Nucleus accumbens (tissue), 56 donors: ENCODE measurements around the gene TPX2.
A peak's percentile ranks its signal among the peaks of the same experiment; 100 is the strongest.
"Not testable (repeated sequence)": the region's sequence is repeated elsewhere in the genome, so short reads cannot be mapped to it uniquely, and the experiment has no call there.

Source experiments
- DNase-seq, 56 donors: peaks; one replicate each; lab custom pipeline; 2025; lab: John Stamatoyannopoulos, UW

The TPX2 gene

DNA sequence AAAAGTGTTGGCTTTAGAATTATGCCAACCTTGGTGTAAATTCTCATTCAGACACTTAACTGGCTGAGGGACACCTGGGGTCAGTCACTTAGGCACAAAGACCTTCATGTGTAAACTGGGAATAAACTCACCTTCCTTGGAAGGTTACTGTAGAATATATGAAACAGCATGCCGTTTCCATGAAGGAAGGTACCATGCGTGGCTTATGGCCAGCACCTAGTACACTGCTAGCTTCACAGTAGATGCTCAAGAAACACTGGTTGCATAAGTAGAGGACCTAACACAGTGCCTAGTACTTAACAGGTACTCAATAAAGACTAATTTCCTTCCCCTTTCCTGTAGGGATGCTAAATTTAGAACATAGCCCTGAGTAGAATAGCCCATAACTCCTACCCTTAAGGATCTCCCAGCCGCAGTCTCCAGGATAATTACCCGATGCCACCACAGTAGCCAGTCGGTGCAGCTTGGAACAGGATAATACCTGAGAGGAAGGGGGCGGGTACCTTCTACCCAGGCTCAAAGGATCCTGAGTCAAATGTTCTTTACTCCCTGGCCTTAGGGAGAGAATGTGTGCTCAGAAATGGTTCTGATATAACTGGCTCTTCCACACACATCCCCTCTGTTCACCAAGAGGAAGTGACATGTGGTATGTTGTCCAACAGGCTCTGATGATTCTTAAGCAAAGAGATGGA is 20.0 kb upstream of the TPX2 start:
- DNase-seq: no peak

DNA sequence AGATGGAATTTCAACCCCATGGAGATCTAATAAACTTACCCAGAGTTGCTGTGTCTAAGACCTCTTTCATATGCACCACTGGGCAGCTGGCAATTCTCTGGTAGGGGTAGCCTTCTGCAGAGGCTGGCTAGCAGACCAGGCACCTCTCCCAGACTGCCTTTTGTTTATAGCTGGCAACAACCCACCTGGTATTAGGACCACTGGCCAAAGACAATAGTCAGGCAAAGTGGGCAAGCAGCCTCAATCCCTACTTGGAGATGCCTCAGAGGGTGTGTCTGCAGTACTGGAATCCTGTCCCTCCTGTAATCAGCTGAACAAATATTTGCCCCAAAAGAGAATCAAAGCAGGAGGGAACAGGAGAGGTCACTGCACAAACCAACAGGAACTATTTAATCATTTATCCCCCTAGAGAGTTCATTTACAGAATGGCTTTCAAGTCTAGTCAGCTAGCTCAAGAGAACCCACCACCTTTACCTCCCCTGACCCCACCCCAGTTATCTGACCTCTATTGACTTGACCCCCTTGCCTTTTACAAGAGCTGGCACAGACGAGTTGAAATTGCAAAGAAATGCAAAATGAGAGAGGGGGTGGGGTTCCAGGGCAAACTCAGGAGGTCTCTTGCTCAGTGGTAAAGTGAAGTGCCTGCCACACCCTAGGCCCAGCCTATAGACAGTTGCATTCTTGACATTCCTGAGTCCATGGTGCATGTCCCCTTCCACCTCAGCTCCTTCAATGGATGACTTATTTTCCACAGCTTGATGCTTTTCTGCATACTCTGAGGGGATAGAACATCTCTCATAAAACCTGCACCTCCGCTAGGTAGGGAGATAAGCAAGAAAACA is 19.2 kb upstream of the TPX2 start:
- DNase-seq: peak in 34 of 56 donors; percentile 8 to 66 (median 35)

DNA sequence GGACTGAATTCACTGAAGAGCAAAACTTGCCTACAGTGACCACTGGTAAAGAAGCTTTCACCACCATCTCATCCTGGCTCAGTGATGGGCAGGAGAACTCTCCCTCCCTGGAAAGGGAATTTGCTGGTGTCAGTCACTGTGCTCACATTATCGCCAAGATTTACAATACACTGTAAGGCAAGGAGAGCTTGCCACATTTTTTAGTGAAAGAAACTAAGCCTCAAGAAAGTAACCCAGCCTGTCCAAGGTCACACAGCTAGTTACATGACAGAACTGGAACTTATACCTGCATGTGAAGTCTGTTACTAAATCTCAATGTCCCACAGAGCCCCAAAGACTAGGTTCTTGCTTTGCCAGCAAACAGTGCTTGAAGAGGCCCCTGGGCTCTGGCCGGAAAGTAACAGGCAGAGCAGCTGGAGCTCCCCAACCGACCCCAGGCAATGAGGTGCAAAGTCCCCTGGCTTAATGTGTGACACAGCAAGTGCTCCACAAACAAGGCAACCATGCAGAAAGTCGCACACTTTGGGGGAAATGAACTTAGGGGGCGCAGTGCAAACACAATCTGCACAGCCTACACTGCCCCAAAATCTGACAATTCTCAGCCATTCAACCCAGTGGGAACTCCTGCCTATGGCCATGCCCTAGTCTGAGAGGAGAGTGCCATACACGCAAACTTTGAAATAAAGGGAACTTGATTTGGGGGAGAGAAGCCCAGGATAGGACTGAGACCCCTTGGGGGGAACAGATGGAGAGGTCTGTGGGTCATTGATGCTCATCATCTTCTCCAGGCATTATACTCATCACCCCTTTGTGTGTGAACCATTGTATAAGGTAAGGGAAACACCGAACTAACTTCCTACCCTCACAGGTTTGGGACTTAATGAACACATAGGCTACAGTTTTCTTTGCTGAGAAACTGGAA is 18.3 kb upstream of the TPX2 start:
- peak in 11 of 56 donors; percentile 5 to 59 (median 29) for DNase-seq

DNA sequence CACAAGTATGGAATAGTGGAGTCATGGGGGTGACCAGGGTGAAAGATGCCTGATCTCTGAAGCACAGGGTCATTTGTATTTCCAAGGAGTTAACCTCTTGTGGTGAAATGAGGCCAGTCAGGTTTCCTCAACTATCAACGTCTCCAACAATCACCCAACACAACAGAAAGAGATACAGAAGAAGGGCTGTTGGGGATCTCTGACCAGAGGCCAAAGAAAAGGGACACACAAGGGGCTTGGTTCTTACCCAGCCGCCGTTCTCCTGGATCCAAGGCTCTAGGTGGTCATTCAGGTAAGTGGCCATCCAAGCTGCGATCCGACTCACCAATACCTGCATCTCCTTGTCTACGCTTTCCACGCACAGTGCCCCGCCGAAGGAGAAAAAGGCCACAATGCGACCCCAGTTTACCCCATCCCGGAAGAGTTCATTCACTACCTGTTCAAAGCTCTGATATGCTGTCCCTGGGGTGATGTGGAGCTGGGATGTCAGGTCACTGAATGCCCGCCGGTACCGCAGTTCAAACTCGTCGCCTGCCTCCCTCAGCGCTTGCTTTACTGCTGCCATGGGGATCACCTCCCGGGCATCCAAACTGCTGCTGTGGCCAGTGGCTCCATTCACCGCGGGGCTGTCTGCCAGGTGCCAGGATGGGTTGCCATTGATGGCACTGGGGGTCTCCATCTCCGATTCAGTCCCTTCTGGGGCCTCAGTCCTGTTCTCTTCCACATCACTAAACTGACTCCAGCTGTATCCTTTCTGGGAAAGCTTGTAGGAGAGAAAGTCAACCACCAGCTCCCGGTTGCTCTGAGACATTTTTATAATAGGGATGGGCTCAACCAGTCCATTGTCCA is 17.5 kb upstream of the TPX2 start:
- peak in 22 of 56 donors; percentile 7 to 54 (median 21) for DNase-seq

DNA sequence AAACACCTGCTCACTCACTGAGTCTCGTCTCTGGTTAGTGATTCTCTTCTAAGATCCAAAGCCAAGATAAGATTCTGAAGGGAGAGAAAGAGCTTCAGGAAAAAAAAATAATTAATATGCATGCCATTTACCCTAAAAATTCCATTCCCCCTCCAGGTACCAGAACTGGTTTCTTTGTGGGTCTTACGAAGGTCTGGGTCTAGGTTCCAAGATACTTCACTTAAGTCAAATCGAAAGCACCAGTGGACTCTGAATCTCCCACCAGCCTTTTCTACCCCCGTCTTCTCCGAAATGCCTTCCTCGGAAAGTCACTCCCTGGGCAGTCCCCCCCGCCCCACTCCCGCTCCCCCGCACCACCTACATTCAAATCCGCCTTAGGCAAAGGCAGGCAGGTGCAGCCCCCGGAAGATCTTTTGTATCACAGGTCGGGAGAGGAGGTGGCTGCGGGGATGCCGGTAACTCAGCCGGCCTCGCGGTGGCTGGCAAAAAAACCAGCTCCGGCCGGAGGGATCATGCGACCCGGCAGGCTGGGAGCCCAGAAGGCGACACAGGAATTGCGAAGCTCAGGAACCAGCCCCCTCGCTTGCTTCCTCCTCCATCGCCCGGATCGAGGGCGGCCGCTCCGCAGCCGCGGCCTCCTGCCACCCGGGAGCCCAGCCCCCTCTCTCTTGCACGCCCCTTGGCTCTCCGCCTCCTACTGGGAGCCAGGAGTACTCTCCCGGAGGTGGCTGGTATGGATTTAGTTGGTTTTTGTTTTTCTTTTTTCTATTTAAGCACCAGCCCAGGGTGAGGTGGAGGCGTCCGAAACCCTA is 16.6 kb upstream of the TPX2 start, which contains the start of gene BCL2L1:
TSS of gene BCL2L1 (minus strand) at position 612 of the 812 bp plus-strand sequence. CDS start 650 bp downstream, outside the sequence.
- peak in 54 of 56 donors; percentile 33 to 88 (median 75) for DNase-seq

DNA sequence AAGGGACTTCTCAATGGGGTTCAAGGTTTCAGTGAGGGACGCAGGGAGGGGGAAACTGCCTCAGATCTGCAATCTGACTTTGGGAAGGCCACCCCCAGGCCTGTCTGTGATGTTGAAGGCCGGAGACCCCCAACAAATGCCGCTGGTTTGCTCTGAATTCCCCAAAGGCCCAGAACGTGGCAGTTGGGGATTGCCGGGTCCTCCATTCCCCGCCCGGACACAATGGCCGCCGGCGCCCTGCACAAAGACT is 16.1 kb upstream of the TPX2 start:
- DNase-seq: peak in 1 of 56 donors; percentile 72

DNA sequence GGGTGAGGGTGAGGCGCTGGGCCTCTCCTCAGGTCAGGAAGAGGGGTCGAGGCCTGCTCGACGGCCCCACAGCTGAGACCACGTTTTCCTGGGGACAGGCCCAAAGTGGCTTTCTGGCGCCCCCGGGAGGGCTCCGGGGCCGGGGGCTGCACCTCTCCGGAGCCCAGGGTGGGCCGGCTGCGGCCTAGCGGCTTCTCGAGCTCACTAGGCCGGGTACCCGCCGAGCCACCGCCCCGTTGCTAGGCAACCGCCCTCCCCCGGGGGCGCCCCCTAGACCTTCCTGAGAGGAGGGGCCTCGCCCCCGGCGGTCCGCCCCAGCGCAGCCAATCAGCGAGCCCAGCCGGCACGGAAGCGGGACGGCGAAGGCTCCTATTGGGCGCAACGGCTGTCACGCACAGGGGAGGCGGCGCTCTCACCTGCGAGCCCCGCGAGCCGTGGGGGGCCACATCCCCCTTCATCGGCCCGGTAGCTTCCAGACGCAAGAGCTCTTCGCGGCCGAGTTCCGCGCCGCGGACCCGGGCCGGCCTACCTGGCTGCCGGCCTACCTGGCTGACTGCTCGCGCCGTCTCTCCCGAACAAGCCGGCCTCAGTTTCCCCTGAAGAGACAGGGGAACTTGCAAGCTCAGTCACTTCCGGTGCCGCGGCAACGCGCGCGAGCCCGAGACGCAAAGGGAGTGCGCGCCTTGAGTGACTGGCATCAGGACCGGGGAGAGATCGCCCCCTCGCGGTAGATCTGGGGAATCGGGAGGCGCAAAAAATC is 15.6 kb upstream of the TPX2 start:
- DNase-seq: peak; percentile 66 to 100 (median 98)

DNA sequence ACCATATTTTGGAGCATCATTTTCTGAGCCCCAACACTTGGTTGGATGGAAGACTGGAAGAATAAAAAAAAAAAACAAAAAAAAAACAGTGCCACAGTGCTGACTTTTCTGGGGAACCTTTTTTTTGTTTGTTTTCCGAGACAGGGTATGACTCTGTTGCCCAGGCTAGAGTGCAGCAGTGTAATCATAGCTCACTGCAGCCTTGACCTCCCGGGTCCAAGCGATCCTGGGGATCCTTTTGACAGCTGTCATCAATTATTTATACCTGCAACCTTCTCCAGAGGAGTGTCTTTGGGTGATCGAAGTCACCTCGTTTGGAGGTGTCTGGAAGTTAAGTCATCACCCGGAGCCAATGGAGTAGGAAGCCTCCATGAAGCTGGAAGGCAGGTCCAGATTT is 7.8 kb upstream of the TPX2 start:
- DNase-seq: no peak

DNA sequence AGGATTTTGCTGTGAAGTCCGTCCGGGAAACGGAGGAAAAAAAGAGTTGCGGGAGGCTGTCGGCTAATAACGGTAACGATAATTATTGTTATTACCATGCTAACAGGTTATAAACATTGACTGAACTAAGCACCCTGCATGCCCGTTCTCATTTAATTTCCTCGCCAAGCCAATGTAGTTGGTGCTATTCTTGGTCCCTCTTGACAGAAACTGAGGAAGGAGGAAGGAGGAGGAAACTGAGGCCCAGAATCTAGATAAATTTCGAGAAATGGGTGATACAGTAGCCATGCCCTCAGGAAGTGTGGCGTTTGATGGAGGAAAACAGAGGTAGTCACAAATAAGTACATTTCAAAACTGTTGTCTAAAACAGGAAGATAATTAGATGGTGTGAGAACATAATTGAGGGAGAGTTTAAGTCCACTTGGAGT is 474 bp downstream of the TPX2 start:
- DNase-seq: no peak

DNA sequence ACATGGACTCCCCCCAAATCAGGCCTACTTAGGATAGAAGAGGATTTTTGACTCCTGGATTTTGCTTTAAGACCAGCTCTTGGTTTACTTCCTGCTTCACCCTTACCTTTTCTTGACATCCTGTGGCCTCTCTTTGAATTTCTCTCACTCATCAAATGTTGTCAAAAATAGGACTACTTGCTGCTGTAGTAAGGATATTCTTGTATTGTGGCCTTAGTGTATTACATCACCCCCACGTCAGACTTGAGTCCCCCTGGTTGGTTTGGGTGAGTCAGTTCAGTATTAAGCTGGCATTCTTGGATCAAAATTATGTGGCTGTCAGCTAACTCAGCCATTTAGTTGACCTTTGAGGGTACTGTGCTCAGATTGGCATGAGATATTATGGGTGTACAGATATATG is 1.1 kb downstream of the TPX2 start:
- no peak for DNase-seq

DNA sequence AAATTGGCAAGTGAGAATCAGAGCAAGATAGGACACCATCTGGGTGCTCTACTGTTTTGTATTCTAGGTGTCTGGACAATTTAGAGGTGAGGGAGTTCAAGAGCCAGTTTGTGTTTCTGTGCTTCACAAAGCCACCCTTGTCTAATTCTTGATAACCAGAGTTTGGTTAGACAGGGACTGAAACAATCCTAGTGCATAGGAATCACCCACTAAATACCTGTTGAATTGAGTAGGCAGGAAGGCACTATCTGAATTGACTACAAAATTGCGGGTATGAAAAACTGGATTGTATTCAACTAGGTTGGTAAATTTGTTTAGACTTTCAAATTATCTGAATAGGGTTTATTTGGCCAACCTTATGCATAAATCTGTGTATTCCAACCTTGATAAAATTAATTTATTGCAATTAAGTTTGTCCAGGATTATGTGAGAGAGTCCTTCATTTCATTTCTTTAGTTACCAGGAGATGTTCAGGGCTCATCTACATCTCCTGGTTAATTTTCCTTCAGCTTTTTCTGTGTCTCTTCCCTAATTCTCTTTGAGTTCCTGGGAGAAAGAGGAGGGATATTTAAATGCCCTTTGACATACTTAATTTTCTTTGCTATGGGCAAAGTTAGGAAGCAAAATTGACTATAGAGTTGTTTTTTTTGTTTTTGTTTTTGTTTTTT is 1.7 kb downstream of the TPX2 start:
- no peak for DNase-seq

DNA sequence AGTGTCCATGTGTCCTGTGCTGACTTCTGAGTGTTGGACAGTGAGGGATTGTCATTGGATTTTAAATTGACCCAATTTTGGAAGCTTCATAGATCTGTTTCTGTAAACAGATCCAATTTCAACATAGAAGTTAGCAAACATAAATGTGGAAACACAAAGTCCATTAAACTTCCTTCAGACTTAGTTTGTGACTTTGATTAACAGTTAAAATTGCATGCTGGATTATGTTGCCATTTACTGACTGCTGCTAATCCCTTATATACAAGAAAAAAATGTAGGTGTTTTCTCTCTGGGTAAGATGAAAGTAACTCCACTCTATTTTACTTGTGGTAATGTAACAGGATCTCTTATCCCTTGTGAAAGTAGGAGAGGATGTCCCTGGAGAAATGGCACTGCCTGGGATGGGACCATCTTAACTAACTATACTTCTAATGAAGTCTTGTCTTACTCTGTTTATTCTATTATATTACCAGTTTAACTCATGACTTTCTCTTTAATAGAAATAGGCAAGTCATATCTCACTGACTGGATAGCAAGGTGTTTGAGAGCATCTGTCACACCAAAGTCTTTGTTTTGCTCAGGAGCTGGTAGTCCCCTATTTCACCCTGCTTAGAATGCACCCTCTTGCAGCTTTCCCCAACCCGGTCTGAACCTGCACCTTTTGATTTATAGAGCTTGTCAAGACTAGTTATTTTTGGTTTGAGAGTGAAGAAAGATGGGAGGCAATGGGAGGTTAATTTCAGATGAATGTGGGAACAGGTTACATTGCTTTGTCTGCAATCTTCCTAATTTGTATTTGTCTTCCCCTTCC is 7.2 kb downstream of the TPX2 start:
- no peak for DNase-seq

DNA sequence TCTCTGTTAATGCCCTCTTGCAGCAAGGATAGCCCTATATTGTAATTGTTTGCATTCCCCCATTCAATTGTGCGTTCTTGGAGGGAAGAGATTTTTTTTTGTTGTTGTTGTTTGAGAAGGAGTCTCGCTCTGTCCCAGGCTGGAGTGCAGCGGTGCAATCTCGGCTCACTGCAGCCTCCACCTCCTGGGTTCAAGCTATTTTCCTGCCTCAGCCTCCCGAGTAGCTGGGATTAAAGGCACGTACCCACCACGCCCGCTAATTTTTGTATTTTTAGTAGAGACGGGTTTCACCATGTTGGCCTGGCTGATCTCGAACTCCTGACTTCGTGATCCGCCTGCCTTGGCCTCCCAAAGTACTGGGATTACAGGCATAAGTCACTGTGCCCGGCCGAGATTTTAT is 7.9 kb downstream of the TPX2 start:
- DNase-seq: not testable (repeated sequence)

DNA sequence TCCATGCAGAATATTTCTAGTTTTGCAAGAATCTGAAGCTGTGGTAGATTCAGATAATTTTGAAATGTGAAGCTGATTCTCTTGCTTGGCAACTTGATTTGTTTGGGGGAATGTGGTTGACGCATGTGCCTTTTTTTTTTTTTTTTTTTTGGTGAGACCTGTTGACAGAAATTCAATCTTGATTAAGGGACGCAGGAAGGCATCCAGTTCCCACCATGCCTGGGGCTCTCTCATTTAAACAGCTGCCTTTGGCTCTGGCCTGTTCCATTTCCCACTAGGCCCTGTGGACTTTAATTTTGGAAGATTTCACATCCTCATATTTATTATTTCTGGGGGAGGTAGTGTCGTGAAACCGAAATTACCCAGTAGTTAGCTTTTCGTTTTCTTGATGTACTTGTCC is 8.6 kb downstream of the TPX2 start:
- DNase-seq: no peak

DNA sequence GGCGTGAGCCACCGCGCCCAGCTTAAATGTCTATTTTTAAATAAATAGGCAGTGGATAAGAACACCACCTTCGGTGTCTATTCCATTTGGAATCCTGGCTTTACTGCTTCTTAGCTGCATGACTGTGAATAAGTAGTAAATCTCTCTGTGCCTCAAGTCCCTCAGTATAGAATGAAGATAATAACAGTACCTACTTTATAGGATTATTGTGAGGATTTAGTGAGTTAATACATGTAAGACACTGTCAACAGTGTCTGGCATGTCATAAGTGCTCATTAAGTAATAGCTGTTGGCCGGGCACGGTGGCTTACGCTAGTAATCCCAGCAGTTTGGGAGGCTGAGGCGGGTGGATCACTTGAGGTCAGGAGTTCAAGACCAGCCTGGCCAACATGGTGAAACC is 10.1 kb downstream of the TPX2 start:
- no peak for DNase-seq

DNA sequence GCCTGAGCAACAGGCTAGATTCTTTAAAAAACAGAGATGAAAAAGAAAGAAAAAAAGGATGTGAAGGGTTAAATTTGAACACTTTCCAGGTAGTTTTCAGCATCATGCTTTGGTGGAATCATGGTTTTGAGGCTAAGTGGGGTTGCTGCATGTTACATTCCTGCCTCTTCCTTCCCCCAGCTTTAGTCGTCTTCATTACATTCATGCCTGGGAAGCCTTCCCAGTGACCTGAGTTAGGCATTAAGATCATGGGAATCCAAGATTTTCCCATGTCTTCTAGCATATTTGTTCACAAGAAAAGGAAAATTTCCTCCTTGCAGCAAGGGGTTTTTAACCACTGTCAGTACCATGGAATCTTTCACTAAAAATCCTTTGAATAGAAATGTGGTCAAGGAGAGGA is 12.0 kb downstream of the TPX2 start:
- no peak for DNase-seq

DNA sequence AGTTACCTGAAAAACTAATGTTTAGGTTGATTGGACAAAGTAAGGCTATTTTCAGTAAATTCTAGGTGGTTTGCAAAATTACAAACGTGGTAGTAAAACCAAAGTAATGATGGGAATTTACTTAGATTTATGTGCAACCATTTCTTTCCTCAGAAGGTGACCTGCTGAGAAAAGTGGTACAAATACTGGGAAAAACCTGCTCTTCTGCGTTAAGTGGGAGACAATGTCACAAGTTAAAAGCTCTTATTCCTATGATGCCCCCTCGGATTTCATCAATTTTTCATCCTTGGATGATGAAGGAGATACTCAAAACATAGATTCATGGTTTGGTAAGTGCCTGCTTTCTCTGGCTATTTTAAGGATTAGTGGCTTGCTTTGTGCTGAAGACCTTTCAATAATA is 18.2 kb downstream of the TPX2 start:
- no peak for DNase-seq
